Karpas-422 (cell line): ENCODE data around the gene TSPAN11. TPM values are rescaled to one million over a fixed set of nuclear protein-coding genes. Genes with fewer than 3 reads are reported as not detected.

Experiments
- DNase-seq: peaks from one replicate; pipeline ENCODE4 v3.0.0-alpha.2; 2015
- H2AFZ ChIP-seq: fragments of 200-600 bp; sonication (generic); 2 replicates; pipeline ENCODE4 v1.6.1; 2014; ENCODE audit warnings: antibody characterized with exemption, low read length, mixed read lengths
- H3K27ac ChIP-seq: fragments of 200-600 bp; sonication (generic); 2 replicates; pipeline ENCODE4 v1.5.1; 2014; ENCODE audit warnings: mild to moderate bottlenecking, low read length, moderate library complexity
- H3K27me3 ChIP-seq: fragments of 200-600 bp; sonication (generic); 2 replicates; pipeline ENCODE4 v1.6.1; 2014; ENCODE audit warnings: low read length, mixed read lengths
- H3K36me3 ChIP-seq: fragments of 200-600 bp; sonication (generic); 2 replicates; pipeline ENCODE4 v1.6.1; 2014; ENCODE audit warnings: low read length, mixed read lengths; ENCODE audit not compliant: insufficient read depth
- H3K4me1 ChIP-seq: fragments of 200-600 bp; sonication (generic); 2 replicates; pipeline ENCODE4 v1.6.1; 2014; ENCODE audit warnings: mild to moderate bottlenecking, low read length, mixed read lengths
- H3K4me2 ChIP-seq: fragments of 200-600 bp; sonication (generic); 2 replicates; pipeline ENCODE4 v1.6.1; 2014; ENCODE audit warnings: low read length, low read depth, mild to moderate bottlenecking; ENCODE audit not compliant: poor library complexity, severe bottlenecking
- H3K4me3 ChIP-seq: fragments of 200-600 bp; sonication (generic); 2 replicates; pipeline ENCODE4 v1.5.1; 2014; ENCODE audit warnings: mild to moderate bottlenecking, antibody characterized with exemption, low read length, mixed read lengths
- H3K79me2 ChIP-seq: fragments of 200-600 bp; sonication (generic); 2 replicates; pipeline ENCODE4 v1.6.1; 2014; ENCODE audit warnings: mild to moderate bottlenecking, low read length, mixed read lengths
- H3K9ac ChIP-seq: fragments of 200-600 bp; sonication (generic); 2 replicates; pipeline ENCODE4 v1.6.0; 2014; ENCODE audit warnings: low read length
- H3K9me2 ChIP-seq: fragments of 200-600 bp; sonication (generic), shearing (Covaris generic); replicated peaks from 2 replicates; pipeline ENCODE4 v1.6.0; 2014; ENCODE audit warnings: mild to moderate bottlenecking, low read length, moderate library complexity; ENCODE audit not compliant: insufficient read depth
- H3K9me3 ChIP-seq: fragments of 300-700, 200-600 bp; sonication (generic); 2 replicates; pipeline ENCODE4 v1.6.1; 2014; ENCODE audit warnings: low read length, mixed read lengths
- H4K20me1 ChIP-seq: fragments of 200-600 bp; sonication (generic); 2 replicates; pipeline ENCODE4 v1.6.1; 2014; ENCODE audit warnings: mild to moderate bottlenecking, antibody characterized with exemption, low read length, low read depth; ENCODE audit not compliant: insufficient read depth
- total RNA-seq: library from RNA; depleted of rRNA; stranded (reverse); fragments of >200 nt; shearing (Covaris generic); gene quantifications from 2 replicates; pipeline ENCODE4 v1.2.3, GENCODE V29; 2014; ENCODE audit warnings: low replicate concordance

TSPAN11 gene
- total RNA-seq, 1 experiment from 2014 or later, result not detected

DNA sequence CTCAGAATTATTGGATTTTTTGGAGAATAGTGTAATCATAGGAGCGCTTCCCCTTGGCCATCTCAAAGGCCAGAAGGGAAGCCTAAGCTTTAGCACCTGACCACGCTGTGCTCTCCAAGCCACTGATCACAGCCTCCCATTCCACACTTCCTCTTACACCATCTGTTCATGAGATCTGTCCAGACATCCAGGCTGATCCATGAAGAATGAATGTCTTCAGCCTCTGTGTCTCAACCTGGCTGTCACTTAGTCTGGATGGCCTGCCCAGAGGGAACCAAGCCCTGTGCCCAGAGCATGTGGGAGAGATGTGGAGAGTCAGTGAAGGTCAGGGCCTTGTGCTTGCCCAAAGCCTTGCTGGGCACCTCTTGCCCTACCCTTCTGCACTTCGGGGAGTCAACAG lies 40.5 kb downstream of the TSPAN11 start:
- Histone ChIP-seq H3K4me2 (no peak overlapping the region), H3K9me3 (no peaks in the 10 kb centered on the region), H4K20me1 (no peaks in the 10 kb centered on the region; the same call in 1 of the 2 replicates), H3K4me1 (no peaks in the 10 kb centered on the region), H3K4me3 (no peak overlapping the region), H3K79me2 (no peaks in the 10 kb centered on the region), H2AFZ (no peak overlapping the region), H3K9me2 (no peaks in the 10 kb centered on the region), H3K9ac (no peak overlapping the region), H3K27ac (no peak overlapping the region), H3K36me3 (no peaks in the 10 kb centered on the region), H3K27me3 (no peaks in the 10 kb centered on the region)
- DNase-seq, result no peak

DNA sequence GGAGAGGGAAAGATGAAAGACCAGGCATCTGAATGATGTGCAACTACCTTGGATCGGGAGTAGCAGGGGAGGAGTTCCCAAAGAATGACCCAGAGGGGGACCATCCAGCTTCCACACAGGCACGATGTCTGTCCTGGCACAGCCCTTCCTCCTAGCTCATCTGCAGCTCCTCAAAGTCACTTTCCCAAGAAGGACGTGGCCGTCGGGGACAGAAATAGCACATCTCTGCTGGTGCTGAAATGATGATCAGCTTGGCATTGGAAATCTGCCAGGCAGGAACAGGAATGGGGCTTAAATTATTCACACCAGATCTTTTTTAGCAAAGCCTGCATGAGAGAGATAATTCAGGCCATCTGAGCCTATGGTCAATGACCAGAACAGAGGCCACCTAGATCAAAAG lies 41.7 kb downstream of the TSPAN11 start:
- H3K9me2 ChIP-seq, result no peaks in the 10 kb centered on the region
- no peaks in the 10 kb centered on the region for H3K36me3 ChIP-seq
- H3K27me3 ChIP-seq, result no peaks in the 10 kb centered on the region
- H3K4me2 ChIP-seq, result no peak overlapping the region
- H3K4me1 ChIP-seq, result no peaks in the 10 kb centered on the region
- DNase-seq, result no peak
- H3K27ac ChIP-seq, result no peak overlapping the region
- no peak overlapping the region for H3K9ac ChIP-seq
- H2AFZ ChIP-seq, result no peak overlapping the region
- H4K20me1 ChIP-seq, result no peaks in the 10 kb centered on the region; the same call in 1 of the 2 replicates
- H3K4me3 ChIP-seq, result no peak overlapping the region
- H3K79me2 ChIP-seq, result no peaks in the 10 kb centered on the region
- no peaks in the 10 kb centered on the region for H3K9me3 ChIP-seq

DNA sequence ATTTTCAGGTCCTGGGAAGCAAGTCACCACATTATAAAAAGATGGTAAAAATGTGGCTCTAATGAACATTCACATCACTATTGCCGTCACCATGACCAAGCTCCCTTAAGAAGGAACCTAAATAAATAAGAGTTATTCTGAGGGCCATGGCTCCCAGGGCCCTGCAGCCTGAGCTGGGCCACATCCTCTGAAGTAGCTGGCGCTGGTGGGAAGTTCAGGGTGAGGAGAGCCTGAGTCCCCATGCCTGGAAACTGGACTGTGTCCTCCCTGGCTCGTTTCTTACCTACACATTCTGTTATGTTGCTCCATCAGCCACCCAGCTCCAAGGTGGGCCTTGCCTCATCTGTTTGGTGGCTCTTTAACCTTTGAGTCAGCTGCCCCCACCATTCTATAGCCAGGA lies 42.5 kb downstream of the TSPAN11 start:
- Histone ChIP-seq H3K4me1 (no peaks in the 10 kb centered on the region), H3K36me3 (no peaks in the 10 kb centered on the region), H3K9ac (no peak overlapping the region), H3K79me2 (no peaks in the 10 kb centered on the region), H4K20me1 (no peaks in the 10 kb centered on the region; the same call in 1 of the 2 replicates), H3K27ac (no peak overlapping the region), H3K9me2 (no peaks in the 10 kb centered on the region), H3K27me3 (no peaks in the 10 kb centered on the region), H2AFZ (no peak overlapping the region), H3K4me2 (no peak overlapping the region), H3K4me3 (no peak overlapping the region), H3K9me3 (no peaks in the 10 kb centered on the region)
- no peak for DNase-seq

DNA sequence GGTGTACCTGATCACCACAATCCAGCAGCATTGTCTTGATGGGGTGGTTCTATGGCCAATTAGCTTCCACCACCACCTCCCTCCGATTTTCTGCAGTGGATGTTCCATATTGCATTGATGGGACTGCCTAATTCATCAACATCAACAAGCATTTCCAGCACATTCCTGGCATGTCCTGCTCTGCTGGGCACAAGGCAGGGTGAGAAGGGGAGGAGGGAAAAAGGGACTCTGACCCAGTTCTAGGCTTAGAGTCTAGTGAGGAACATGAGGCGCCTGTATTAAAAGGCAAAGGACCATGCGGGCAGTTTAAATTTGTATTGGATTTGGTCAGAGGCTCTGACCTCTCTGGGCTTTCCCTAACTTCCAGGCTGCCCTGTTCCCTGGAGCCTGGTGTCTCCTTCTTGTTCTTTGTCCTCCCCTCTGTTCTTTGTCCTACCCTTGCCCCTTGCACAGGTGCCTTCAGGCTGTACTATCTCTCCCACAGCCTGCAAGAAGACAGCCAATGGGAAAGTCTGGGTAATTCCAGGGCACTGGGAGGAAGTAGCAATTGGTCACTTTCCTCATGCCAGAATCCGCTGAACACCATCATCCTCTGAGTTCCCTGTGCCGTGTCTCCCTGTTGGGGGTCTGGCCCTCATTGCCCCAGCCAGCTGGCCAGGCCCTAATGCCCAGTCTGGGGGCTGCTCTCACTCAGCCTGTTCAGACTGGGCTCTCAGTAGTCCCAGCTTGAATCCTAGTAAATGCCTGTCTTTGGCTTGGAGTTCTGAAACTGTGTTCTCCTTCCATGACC lies 43.3 kb downstream of the TSPAN11 start:
- Histone ChIP-seq H3K4me3 (no peak overlapping the region), H2AFZ (no peak overlapping the region), H3K9me2 (no peaks in the 10 kb centered on the region), H3K9ac (no peak overlapping the region), H3K4me1 (no peaks in the 10 kb centered on the region), H3K79me2 (no peaks in the 10 kb centered on the region), H4K20me1 (no peaks in the 10 kb centered on the region; the same call in 1 of the 2 replicates), H3K36me3 (no peaks in the 10 kb centered on the region), H3K4me2 (no peak overlapping the region), H3K27ac (no peak overlapping the region), H3K27me3 (no peaks in the 10 kb centered on the region), H3K9me3 (no peaks in the 10 kb centered on the region)
- DNase-seq, result no peak

DNA sequence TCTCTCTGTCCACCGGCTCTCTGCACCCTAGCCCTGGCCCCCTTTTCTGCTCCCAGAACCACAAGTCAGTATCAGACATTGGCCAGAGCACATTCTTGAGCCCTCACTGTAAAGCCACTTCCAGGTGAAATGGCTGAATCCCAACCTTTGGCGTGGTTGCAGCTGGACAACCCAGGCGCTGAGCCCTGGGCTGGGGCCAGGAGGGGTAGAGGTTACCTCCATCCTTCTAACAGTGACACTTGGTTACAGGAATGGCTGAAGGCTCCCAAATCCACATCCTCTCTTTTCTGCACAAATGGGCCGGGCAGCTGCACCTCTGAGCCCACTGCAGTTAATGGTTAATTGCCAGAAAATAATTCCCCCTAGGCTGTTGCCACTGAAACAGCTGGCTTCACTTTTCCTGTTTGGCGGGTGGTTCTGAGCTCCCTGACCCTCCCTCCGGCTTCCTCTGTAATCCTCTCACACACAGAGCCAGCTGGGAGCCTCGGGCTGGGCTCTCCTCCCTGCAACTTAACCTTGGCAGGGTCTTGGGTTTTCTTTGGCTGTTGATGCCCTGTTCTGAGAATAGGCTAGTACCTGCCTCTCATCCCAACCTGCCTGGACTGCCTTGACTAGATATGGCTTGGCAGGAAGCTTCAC lies 44.1 kb downstream of the TSPAN11 start:
- Histone ChIP-seq H3K9me2 (no peaks in the 10 kb centered on the region), H3K4me3 (no peak overlapping the region), H3K79me2 (no peaks in the 10 kb centered on the region), H3K4me1 (no peaks in the 10 kb centered on the region), H3K27ac (no peak overlapping the region), H3K4me2 (no peak overlapping the region), H3K27me3 (no peaks in the 10 kb centered on the region), H3K9ac (no peak overlapping the region), H3K9me3 (no peaks in the 10 kb centered on the region), H3K36me3 (no peaks in the 10 kb centered on the region), H4K20me1 (no peaks in the 10 kb centered on the region; the same call in 1 of the 2 replicates), H2AFZ (no peak overlapping the region)
- DNase-seq, result no peak

DNA sequence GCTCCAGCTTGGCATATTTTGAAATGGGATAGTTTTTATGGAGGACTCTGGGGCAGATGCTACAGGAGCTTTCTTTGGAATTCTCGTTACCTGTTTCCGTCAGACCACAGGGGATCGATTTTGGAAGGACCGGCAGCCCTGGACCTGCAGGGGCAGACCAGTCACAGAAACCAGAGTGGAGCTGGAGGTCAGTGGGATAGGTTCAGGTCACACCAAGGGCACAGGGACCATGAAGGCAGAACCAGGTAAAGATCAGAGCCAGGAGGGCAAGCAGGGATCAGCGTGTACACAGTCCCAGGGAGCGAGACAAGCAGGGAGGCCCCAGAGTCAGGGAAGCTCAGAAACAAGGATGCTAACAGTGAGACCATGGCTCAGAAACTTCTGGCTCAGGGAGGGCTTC lies 45.5 kb downstream of the TSPAN11 start:
- no peaks in the 10 kb centered on the region for H3K9me2 ChIP-seq
- no peak overlapping the region for H3K4me3 ChIP-seq
- H3K4me2 ChIP-seq, result no peak overlapping the region
- H3K27ac ChIP-seq, result no peak overlapping the region
- H3K9me3 ChIP-seq, result no peaks in the 10 kb centered on the region
- H3K27me3 ChIP-seq, result no peaks in the 10 kb centered on the region
- no peak overlapping the region for H2AFZ ChIP-seq
- H3K79me2 ChIP-seq, result no peaks in the 10 kb centered on the region
- DNase-seq, result no peak
- no peaks in the 10 kb centered on the region for H3K36me3 ChIP-seq
- H3K9ac ChIP-seq, result no peak overlapping the region
- H3K4me1 ChIP-seq, result no peaks in the 10 kb centered on the region
- no peaks in the 10 kb centered on the region; the same call in 1 of the 2 replicates for H4K20me1 ChIP-seq

DNA sequence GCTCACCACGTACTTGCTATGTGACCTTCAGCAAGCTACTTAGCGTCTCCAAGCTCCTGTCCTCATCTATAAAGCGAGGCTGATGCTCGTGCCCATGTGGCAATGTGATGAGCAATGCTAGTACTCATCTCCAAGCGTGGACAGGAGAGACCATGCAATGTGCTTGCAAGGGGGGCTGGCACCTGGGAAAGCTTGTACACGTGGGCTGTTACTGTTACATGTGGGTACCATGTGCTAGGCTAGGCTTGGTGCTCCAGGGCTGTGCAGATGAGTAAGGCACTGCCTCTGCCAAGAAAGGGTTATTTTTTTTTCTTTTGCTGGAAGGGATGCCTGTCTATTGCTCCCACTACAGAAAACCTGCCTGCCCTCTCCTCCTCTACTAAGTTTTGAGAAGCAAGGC lies 46.6 kb downstream of the TSPAN11 start:
- Histone ChIP-seq H3K36me3 (no peaks in the 10 kb centered on the region), H3K27ac (no peak overlapping the region), H3K4me3 (no peak overlapping the region), H2AFZ (no peak overlapping the region), H3K9me3 (no peaks in the 10 kb centered on the region), H3K9me2 (no peaks in the 10 kb centered on the region), H3K9ac (no peak overlapping the region), H3K4me1 (no peaks in the 10 kb centered on the region), H3K27me3 (no peaks in the 10 kb centered on the region), H3K4me2 (no peak overlapping the region), H3K79me2 (no peaks in the 10 kb centered on the region), H4K20me1 (no peaks in the 10 kb centered on the region; the same call in 1 of the 2 replicates)
- no peak for DNase-seq

DNA sequence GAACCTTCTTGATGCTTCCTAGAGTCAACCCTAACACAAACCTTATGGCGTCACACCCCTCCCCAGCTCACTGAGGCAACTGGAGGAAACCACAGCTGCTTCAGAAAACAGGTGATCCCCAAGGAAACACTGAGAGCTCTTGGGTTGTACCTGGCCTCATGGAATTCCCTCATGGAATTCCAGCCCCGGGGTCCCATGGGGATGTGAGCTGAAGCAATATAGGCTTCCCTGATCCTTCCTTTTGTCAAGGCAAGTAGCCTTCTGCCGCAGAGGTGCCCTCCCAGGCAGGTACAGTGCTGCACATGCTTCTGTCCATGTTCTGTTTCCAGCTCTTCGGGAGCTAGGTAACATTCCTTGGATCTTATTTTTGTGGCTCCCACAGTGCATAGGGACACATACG lies 47.3 kb downstream of the TSPAN11 start:
- no peak overlapping the region for H2AFZ ChIP-seq
- no peaks in the 10 kb centered on the region for H3K36me3 ChIP-seq
- no peak overlapping the region for H3K4me2 ChIP-seq
- H3K27ac ChIP-seq, result no peak overlapping the region
- no peak overlapping the region for H3K4me3 ChIP-seq
- no peak overlapping the region for H3K9ac ChIP-seq
- no peaks in the 10 kb centered on the region for H3K9me3 ChIP-seq
- H3K4me1 ChIP-seq, result no peaks in the 10 kb centered on the region
- DNase-seq, result no peak
- no peaks in the 10 kb centered on the region for H3K9me2 ChIP-seq
- H3K79me2 ChIP-seq, result no peaks in the 10 kb centered on the region
- H3K27me3 ChIP-seq, result no peaks in the 10 kb centered on the region
- H4K20me1 ChIP-seq, result no peaks in the 10 kb centered on the region
